ENCODE data around the gene RHOT1. TPM values are rescaled to one million over a fixed set of nuclear protein-coding genes. Genes with fewer than 3 reads are reported as not detected.
"Not testable (repeated sequence)": the region's sequence is repeated elsewhere in the genome, so short reads cannot be mapped to it uniquely, and the experiment has no call there.

The RHOT1 gene
- total RNA-seq (2021; fragmentation: NEBNext Ultra II Directional; extraction: Animal tissue kit (Norgen Biotek cat#: 25700)), result 10 to 100 TPM; 20.8 to 26.8 (median 23.6) TPM
- long read RNA-seq, transcript RHOT1-201 (19 exons, 3,133 nt), result major isoform, 13 of 40 reads
- long read RNA-seq, transcript RHOT1-204 (20 exons, 2,960 nt), result minor isoform, 5 of 40 reads
- long read RNA-seq, partial matches to known transcripts, result 4 of 40 reads
- long read RNA-seq, other reads (novel, unspliced or antisense), result 9 of 40 reads

- no peaks in the 10 kb centered on the region; the same call in 1 of the 2 replicates for H3K27me3 Mint-ChIP-seq (ENCODE audit: insufficient read depth)
- H3K9me3 Mint-ChIP-seq, result no peaks in the 10 kb centered on the region
- H3K36me3 Mint-ChIP-seq (ENCODE audit: low read depth), result no peaks in the 10 kb centered on the region
- H3K27ac Mint-ChIP-seq, result peak within 1 kb of the TSS; percentile 94
- H3K4me1 Mint-ChIP-seq (ENCODE audit: low read depth), result peaks cover 27% of the 10 kb centered on the region
- H3K4me3 Mint-ChIP-seq, result peak within 1 kb of the TSS; percentile 97
- peak; percentile 72 for TF ChIP-seq CTCF (IDR thresholded peaks at IDR 0.05)
- DNase-seq, result peak; percentile 89
Observed at GRCh38 chr17:32142038-32142856, at the start of gene RHOT1. TSS of gene RHOT1 (plus strand) at chr17:32142502. CDS start at chr17:32142693, 191 bp downstream.

GRCh38 chr17:32099686-32100085, 42.6 kb upstream of the RHOT1 start:
- peaks cover 7% of the 10 kb centered on the region; the same call in 1 of the 2 replicates for H3K27me3 Mint-ChIP-seq (ENCODE audit: insufficient read depth)
- no peaks in the 10 kb centered on the region for H3K9me3 Mint-ChIP-seq
- H3K4me1 Mint-ChIP-seq (ENCODE audit: low read depth), result peaks cover 25% of the 10 kb centered on the region
- H3K4me3 Mint-ChIP-seq, result no peak overlapping the region
- H3K27ac Mint-ChIP-seq, result no peak overlapping the region
- no peaks in the 10 kb centered on the region for H3K36me3 Mint-ChIP-seq (ENCODE audit: low read depth)
- no peak for TF ChIP-seq CTCF (IDR thresholded peaks at IDR 0.05)
- no peak for DNase-seq

- H3K4me1 Mint-ChIP-seq (ENCODE audit: low read depth), result peaks cover 25% of the 10 kb centered on the region
- H3K4me3 Mint-ChIP-seq; H3K36me3 Mint-ChIP-seq (ENCODE audit: low read depth); H3K27ac Mint-ChIP-seq; DNase-seq; H3K27me3 Mint-ChIP-seq (ENCODE audit: insufficient read depth); H3K9me3 Mint-ChIP-seq: not testable (repeated sequence)
Observed at GRCh38 chr17:32100323-32100722, 42.0 kb upstream of the RHOT1 start.

GRCh38 chr17:32100971-32101631, 41.2 kb upstream of the RHOT1 start:
- peaks cover 25% of the 10 kb centered on the region for H3K4me1 Mint-ChIP-seq (ENCODE audit: low read depth)
- H3K36me3 Mint-ChIP-seq (ENCODE audit: low read depth), result no peaks in the 10 kb centered on the region
- no peaks in the 10 kb centered on the region for H3K9me3 Mint-ChIP-seq
- no peak for DNase-seq
- H3K27ac Mint-ChIP-seq, result no peak overlapping the region
- peaks cover 7% of the 10 kb centered on the region for H3K27me3 Mint-ChIP-seq (ENCODE audit: insufficient read depth)
- no peak overlapping the region for H3K4me3 Mint-ChIP-seq
- no peak for TF ChIP-seq CTCF (IDR thresholded peaks at IDR 0.05)

- no peak for TF ChIP-seq CTCF (IDR thresholded peaks at IDR 0.05)
- no peaks in the 10 kb centered on the region for H3K36me3 Mint-ChIP-seq (ENCODE audit: low read depth)
- peak overlapping the region; percentile 27; the same call in 1 of the 2 replicates for H3K27ac Mint-ChIP-seq
Observed at GRCh38 chr17:32102172-32102571, 40.1 kb upstream of the RHOT1 start.

More at GRCh38 chr17:32102172-32102571, 40.1 kb upstream of the RHOT1 start:
- no peak overlapping the region for H3K4me3 Mint-ChIP-seq
- no peak for DNase-seq
- peaks cover 32% of the 10 kb centered on the region for H3K4me1 Mint-ChIP-seq (ENCODE audit: low read depth)
- H3K9me3 Mint-ChIP-seq, result no peaks in the 10 kb centered on the region
- H3K27me3 Mint-ChIP-seq (ENCODE audit: insufficient read depth), result peaks cover 7% of the 10 kb centered on the region
